Motor neuron (in vitro differentiated cells): ENCODE measurements around the gene EIF4A3. TPM values are rescaled to one million over a fixed set of nuclear protein-coding genes. Genes with fewer than 3 reads are reported as not detected.

ENCODE experiments used
- ATAC-seq, 8 experiments: fragments of 200-7000 bp; cut with Tn5 transposase; replicated peaks in 6 of 8; 2 replicates each; pipeline ENCODE4 v1.8.0; 2021; ENCODE audit warnings: mild to moderate bottlenecking in 8 of 8, moderate library complexity in 8 of 8
- H3K27ac ChIP-seq, 2 donors: fragments of 250-450 bp; sonication (Bioruptor Pico); 2 replicates each; pipeline ENCODE4 v1.9.0; 2021; ENCODE audit warnings: antibody characterized with exemption in 2 of 2, mild to moderate bottlenecking in 2 of 2, moderate library complexity in 1 of 2
- H3K4me1 ChIP-seq, 2 donors: fragments of 250-450 bp; sonication (Bioruptor Pico); replicated peaks in 1 of 2; 2 replicates each; pipeline ENCODE4 v1.6.1; 2021; ENCODE audit warnings: antibody characterized with exemption in 2 of 2, mild to moderate bottlenecking in 2 of 2, moderate library complexity in 1 of 2
- H3K4me3 ChIP-seq, 5 donors: fragments of 250-450 bp; sonication (Bioruptor Pico); 2 replicates each; pipeline ENCODE4 v1.9.0; 2021; ENCODE audit warnings: antibody characterized with exemption in 5 of 5, mild to moderate bottlenecking in 5 of 5, moderate library complexity in 4 of 5
- WGBS, 10 experiments: fragments of 450-650 bp; shearing (Covaris generic); methylation state at CpG; one replicate each; pipeline ENCODE4 v1.0.0; 2022; 5-methylcytosine and 5-hydroxymethylcytosine counted together
- in situ Hi-C, 9 experiments: fragments of 400-800 bp; cut with MboI; loops; one replicate each; pipeline ENCODE4 v1.15.0; 2021; ENCODE audit warnings: low sequenced_read_pairs in 9 of 9, low pct_unique_long_range_greater_than_20kb in 2 of 9; ENCODE audit not compliant: unreplicated experiment in 9 of 9
- total RNA-seq, 8 experiments: library from RNA; unstranded; fragments of 300-600 nt; gene quantifications; 2 replicates each; pipeline versions ENCODE4 v1.2.3 to v1.2.4, GENCODE V29; 2022

EIF4A3 gene
- total RNA-seq, 8 experiments from 2014 or later: 63.4 to 192 (median 95.1) TPM

- WGBS, 10 experiments: 31 to 88% (median 66%) methylated on average over 4 to 11 of the region's 15 CpGs; no CpG with 5 or more reads in 5 of the 10 experiments
- in situ Hi-C loops: no loop called here
- Histone ChIP-seq H3K27ac (peak overlapping the region; percentile 11 to 21), H3K4me1 (peaks cover 10 to 12% of the 10 kb centered on the region in 2 donors), H3K4me3 (no peak overlapping the region)
- peak; percentile 9 to 94 (median 90) for ATAC-seq
Observed at GRCh38 chr17:80124351-80124981, 22.5 kb downstream of the EIF4A3 start.

- H3K4me3 ChIP-seq: no peak overlapping the region
- WGBS, 10 experiments: 50 to 96% (median 78%) methylated on average over 2 to 6 of the region's 15 CpGs; no CpG with 5 or more reads in 5 of the 10 experiments
- H3K4me1 ChIP-seq: peaks cover 10 to 14% of the 10 kb centered on the region in 2 donors
- peak in 5 of 8 experiments; percentile 4 to 59 (median 30) for ATAC-seq
- in situ Hi-C loops: no loop called here
- peak overlapping the region; percentile 11 to 21 for H3K27ac ChIP-seq
Observed at GRCh38 chr17:80123791-80124190, 23.1 kb downstream of the EIF4A3 start.

- no peak for ATAC-seq
- Histone ChIP-seq H3K4me1 (peaks cover 10 to 14% of the 10 kb centered on the region in 2 donors), H3K27ac (no peak overlapping the region), H3K4me3 (no peak overlapping the region)
- 60 to 100% (median 83%) methylated on average over 1 to 4 of the region's 6 CpGs; no CpG with 5 or more reads in 5 of the 10 experiments for WGBS, 10 experiments
- in situ Hi-C loops: no loop called here
Observed at GRCh38 chr17:80122926-80123505, 23.9 kb downstream of the EIF4A3 start.

- H3K4me1 ChIP-seq: peaks cover 10 to 15% of the 10 kb centered on the region in 2 donors
- in situ Hi-C loops: no loop called here
Observed at GRCh38 chr17:80122026-80122575, 24.8 kb downstream of the EIF4A3 start.

GRCh38 chr17:80119839-80120238, 27.1 kb downstream of the EIF4A3 start:
- Histone ChIP-seq H3K4me3 (no peak overlapping the region), H3K4me1 (peaks cover 19 to 26% of the 10 kb centered on the region in 2 donors), H3K27ac (no peak overlapping the region)
- in situ Hi-C loops: no loop called here
- no peak for ATAC-seq
- WGBS, 10 experiments: 80 to 100% (median 93%) methylated on average over 1 to 6 of the region's 9 CpGs; no CpG with 5 or more reads in 7 of the 10 experiments

More at GRCh38 chr17:80122026-80122575, 24.8 kb downstream of the EIF4A3 start:
- H3K4me3 ChIP-seq: no peak overlapping the region
- WGBS, 10 experiments: 47 to 100% (median 90%) methylated on average over 3 to 14 of the region's 17 CpGs; no CpG with 5 or more reads in 6 of the 10 experiments
- ATAC-seq: no peak
- H3K27ac ChIP-seq: no peak overlapping the region

GRCh38 chr17:80119271-80119791, 27.6 kb downstream of the EIF4A3 start:
- H3K4me1 ChIP-seq: peaks cover 15 to 23% of the 10 kb centered on the region in 2 donors
- peak overlapping the region in 1 of 2 donors; percentile 37 for H3K27ac ChIP-seq
- in situ Hi-C loops: no loop called here
- peak in 4 of 8 experiments; percentile 14 to 39 (median 34) for ATAC-seq
- 93 to 100% (median 100%) methylated on average over 1 to 6 of the region's 24 CpGs; no CpG with 5 or more reads in 5 of the 10 experiments for WGBS, 10 experiments
- no peak overlapping the region for H3K4me3 ChIP-seq

GRCh38 chr17:80118601-80119270, 28.2 kb downstream of the EIF4A3 start:
- Histone ChIP-seq H3K27ac (peak overlapping the region; percentile 26 to 37), H3K4me3 (no peak overlapping the region), H3K4me1 (peaks cover 9 to 17% of the 10 kb centered on the region in 2 donors)
- in situ Hi-C loops: no loop called here
- peak in 1 of 8 experiments; percentile 5 for ATAC-seq
- WGBS, 10 experiments: 80 to 100% (median 100%) methylated on average over 1 to 6 of the region's 35 CpGs; no CpG with 5 or more reads in 5 of the 10 experiments

GRCh38 chr17:80117491-80118401, 29.2 kb downstream of the EIF4A3 start:
- H3K4me1 ChIP-seq: peaks cover 9 to 17% of the 10 kb centered on the region in 2 donors
- peak overlapping the region in 1 of 2 donors; percentile 79 for H3K27ac ChIP-seq
- no CpG with 5 or more reads among the region's 31 CpGs for WGBS, 10 experiments
- peak in 3 of 8 experiments; percentile 14 to 30 (median 17) for ATAC-seq
- in situ Hi-C loops: no loop called here
- no peak overlapping the region for H3K4me3 ChIP-seq

GRCh38 chr17:80116921-80117380, 30.0 kb downstream of the EIF4A3 start:
- Histone ChIP-seq H3K4me3 (no peak overlapping the region), H3K27ac (peak overlapping the region in 1 of 2 donors; percentile 79), H3K4me1 (peaks cover 9 to 17% of the 10 kb centered on the region in 2 donors)
- no peak for ATAC-seq
- WGBS, 10 experiments: 75 to 80% methylated on average over 1 to 5 of the region's 13 CpGs; no CpG with 5 or more reads in 8 of the 10 experiments
- in situ Hi-C loops: no loop called here

GRCh38 chr17:80116276-80116920, 30.5 kb downstream of the EIF4A3 start:
- Histone ChIP-seq H3K27ac (peak overlapping the region in 1 of 2 donors; percentile 79), H3K4me3 (no peak overlapping the region), H3K4me1 (peaks cover 9 to 17% of the 10 kb centered on the region in 2 donors)
- peak in 5 of 8 experiments; percentile 71 to 89 (median 75) for ATAC-seq
- 0 to 100% (median 52%) methylated on average over 1 to 12 of the region's 16 CpGs for WGBS, 10 experiments
- in situ Hi-C loops: no loop called here

- ATAC-seq: no peak
- Histone ChIP-seq H3K4me1 (peaks cover 9 to 17% of the 10 kb centered on the region in 2 donors), H3K4me3 (no peak overlapping the region), H3K27ac (no peak overlapping the region)
- WGBS, 10 experiments: 80 to 100% (median 95%) methylated on average over 2 to 8 of the region's 8 CpGs
- in situ Hi-C loops: no loop called here
Observed at GRCh38 chr17:80115159-80115558, 31.8 kb downstream of the EIF4A3 start.
